Neural cell (in vitro differentiated cells): ENCODE results near the gene ZNF577.

Experiments used
- CTCF ChIP-seq: fragments of 450-650 bp; IDR thresholded peaks from 2 replicates; pipeline ENCODE4 v1.5.1; 2014; ENCODE audit warnings: antibody characterized with exemption, mild to moderate bottlenecking, moderate library complexity; ENCODE audit not compliant: poor library complexity, severe bottlenecking
- EP300 ChIP-seq: fragments of 450-650 bp; conservative IDR thresholded peaks from 2 replicates; pipeline ENCODE4 v1.6.1; 2014; ENCODE audit warnings: antibody characterized with exemption, mild to moderate bottlenecking, moderate library complexity; ENCODE audit not compliant: poor library complexity, severe bottlenecking
- EZH2 ChIP-seq: fragments of 200-600, 300-800 bp; shearing (Covaris generic), sonication (generic); IDR thresholded peaks from 2 replicates; pipeline ENCODE4 v1.6.1; 2014; ENCODE audit warnings: antibody characterized with exemption, low read length, borderline replicate concordance, mild to moderate bottlenecking; ENCODE audit not compliant: insufficient read depth, poor library complexity, severe bottlenecking
- MXI1 ChIP-seq: fragments of 450-650 bp; conservative IDR thresholded peaks from 2 replicates; pipeline ENCODE4 v1.6.1; 2014; ENCODE audit warnings: antibody characterized with exemption, mild to moderate bottlenecking; ENCODE audit not compliant: poor library complexity, severe bottlenecking

- TF ChIP-seq CTCF (no peak), MXI1 (no peak), EP300 (no peak), EZH2 (no peak)
Measured at GRCh38 chr19:51901860-51902259, 14.1 kb upstream of the ZNF577 start.
